ENCODE data around the gene FAM149B1. TPM values are rescaled to one million over a fixed set of nuclear protein-coding genes. Genes with fewer than 3 reads are reported as not detected.

FAM149B1 gene
- total RNA-seq, 1 donor: 33.7 TPM

- H3K4me1 ChIP-seq (ENCODE audit: insufficient read depth, low read length): peaks cover 15% of the 10 kb centered on the region
- no peak for TF ChIP-seq CTCF (IDR thresholded peaks at IDR 0.05; ENCODE audit: extremely low read depth, low read depth, low read length)
- DNase-seq (ENCODE audit: insufficient read length, low spot score, missing footprints): no peak
- H4K20me1 ChIP-seq (ENCODE audit: insufficient read depth, low read length): peaks cover 15% of the 10 kb centered on the region
- H3K27ac ChIP-seq (ENCODE audit: low read depth, low read length): peak overlapping the region; percentile 66
- no peaks in the 10 kb centered on the region for H3K27me3 ChIP-seq (ENCODE audit: insufficient read depth, low read length)
- H3K79me2 ChIP-seq (ENCODE audit: insufficient read depth, low read length): peaks cover 78% of the 10 kb centered on the region
- no peak overlapping the region for H3K4me3 ChIP-seq (ENCODE audit: insufficient read depth, low read length)
- H2AFZ ChIP-seq (ENCODE audit: low read length): no peak overlapping the region
- H3K4me2 ChIP-seq (ENCODE audit: insufficient read depth, low read length): peak overlapping the region; percentile 23
- H3K36me3 ChIP-seq (ENCODE audit: insufficient read depth, low read length): peaks cover 25% of the 10 kb centered on the region
- no peaks in the 10 kb centered on the region for H3K9me3 ChIP-seq (ENCODE audit: low read depth, low read length)
These were observed 4.8 kb upstream of the FAM149B1 start for GRCh38 chr10:73163096-73163495.

- Histone ChIP-seq H3K4me3 (ENCODE audit: insufficient read depth, low read length) (peak overlapping the region; percentile 89), H4K20me1 (ENCODE audit: insufficient read depth, low read length) (peaks cover 9% of the 10 kb centered on the region), H3K79me2 (ENCODE audit: insufficient read depth, low read length) (peaks cover 64% of the 10 kb centered on the region), H3K4me1 (ENCODE audit: insufficient read depth, low read length) (peaks cover 20% of the 10 kb centered on the region), H2AFZ (ENCODE audit: low read length) (no peak overlapping the region), H3K4me2 (ENCODE audit: insufficient read depth, low read length) (peak overlapping the region; percentile 95), H3K27ac (ENCODE audit: low read depth, low read length) (peak overlapping the region; percentile 98), H3K9me3 (ENCODE audit: low read depth, low read length) (no peaks in the 10 kb centered on the region), H3K27me3 (ENCODE audit: insufficient read depth, low read length) (no peaks in the 10 kb centered on the region), H3K36me3 (ENCODE audit: insufficient read depth, low read length) (peaks cover 15% of the 10 kb centered on the region)
- no peak for DNase-seq (ENCODE audit: insufficient read length, low spot score, missing footprints)
- TF ChIP-seq CTCF (IDR thresholded peaks at IDR 0.05; ENCODE audit: extremely low read depth, low read depth, low read length): no peak
These were observed 947 bp upstream of the FAM149B1 start for GRCh38 chr10:73166972-73167371.

- H3K9me3 ChIP-seq (ENCODE audit: low read depth, low read length): no peaks in the 10 kb centered on the region
- H3K27me3 ChIP-seq (ENCODE audit: insufficient read depth, low read length): no peaks in the 10 kb centered on the region
- peak overlapping the region; percentile 85 for H2AFZ ChIP-seq (ENCODE audit: low read length)
- H4K20me1 ChIP-seq (ENCODE audit: insufficient read depth, low read length): peaks cover 9% of the 10 kb centered on the region
- H3K36me3 ChIP-seq (ENCODE audit: insufficient read depth, low read length): peaks cover 13% of the 10 kb centered on the region
- peak; percentile 80 for DNase-seq (ENCODE audit: insufficient read length, low spot score, missing footprints)
- H3K27ac ChIP-seq (ENCODE audit: low read depth, low read length): peak overlapping the region; percentile 98
- peak overlapping the region; percentile 95 for H3K4me2 ChIP-seq (ENCODE audit: insufficient read depth, low read length)
- H3K79me2 ChIP-seq (ENCODE audit: insufficient read depth, low read length): peaks cover 60% of the 10 kb centered on the region
- H3K4me3 ChIP-seq (ENCODE audit: insufficient read depth, low read length): peak overlapping the region; percentile 89
- TF ChIP-seq CTCF (IDR thresholded peaks at IDR 0.05; ENCODE audit: extremely low read depth, low read depth, low read length): no peak
- H3K4me1 ChIP-seq (ENCODE audit: insufficient read depth, low read length): peaks cover 20% of the 10 kb centered on the region
These were observed 499 bp upstream of the FAM149B1 start for GRCh38 chr10:73167458-73167782.

GRCh38 chr10:73168465-73168803 lies 515 bp downstream of the FAM149B1 start:
- no peak for TF ChIP-seq CTCF (IDR thresholded peaks at IDR 0.05; ENCODE audit: extremely low read depth, low read depth, low read length)
- DNase-seq (ENCODE audit: insufficient read length, low spot score, missing footprints): peak; percentile 89
- Histone ChIP-seq H4K20me1 (ENCODE audit: insufficient read depth, low read length) (peaks cover 3% of the 10 kb centered on the region), H3K79me2 (ENCODE audit: insufficient read depth, low read length) (peaks cover 50% of the 10 kb centered on the region), H3K36me3 (ENCODE audit: insufficient read depth, low read length) (peaks cover 5% of the 10 kb centered on the region), H2AFZ (ENCODE audit: low read length) (peak overlapping the region; percentile 85), H3K9me3 (ENCODE audit: low read depth, low read length) (no peaks in the 10 kb centered on the region), H3K4me1 (ENCODE audit: insufficient read depth, low read length) (peaks cover 13% of the 10 kb centered on the region), H3K27ac (ENCODE audit: low read depth, low read length) (peak overlapping the region; percentile 98), H3K4me2 (ENCODE audit: insufficient read depth, low read length) (peak overlapping the region; percentile 100), H3K4me3 (ENCODE audit: insufficient read depth, low read length) (peak overlapping the region; percentile 89), H3K27me3 (ENCODE audit: insufficient read depth, low read length) (no peaks in the 10 kb centered on the region)

Data from osteoblast (primary cell).